Keratinocyte (primary cell): ENCODE data around the gene ATM. TPM values are rescaled to one million over a fixed set of nuclear protein-coding genes. Genes with fewer than 3 reads are reported as not detected.

ENCODE experiments used
- DNase-seq: peaks from one replicate; pipeline ENCODE4 v3.0.0-alpha.2; 2011; ENCODE audit warnings: low read depth, missing footprints, low spot score
- FAIRE-seq: peaks from 2 replicates; lab custom pipeline; 2011; peaks lifted over from hg19 to GRCh38; lab: Jason Lieb, UNC
- H2AFZ ChIP-seq: 2 replicates; pipeline ENCODE4 v1.6.0; 2012; ENCODE audit warnings: low read length, control low read depth, inconsistent platforms; ENCODE audit not compliant: control insufficient read depth
- H3K27ac ChIP-seq: 2 replicates; pipeline ENCODE4 v1.5.1; 2011; ENCODE audit warnings: low read length; ENCODE audit not compliant: control insufficient read depth, insufficient read depth
- H3K27me3 ChIP-seq: 3 replicates; pipeline ENCODE4 v1.6.0; 2011; ENCODE audit warnings: low read length; ENCODE audit not compliant: control insufficient read depth, insufficient read depth; ENCODE audit errors: extremely low read depth
- H3K36me3 ChIP-seq, 2 experiments: 2 replicates in 1 of 2; 3 replicates in 1 of 2; pipeline ENCODE4 v1.5.1; 2011; ENCODE audit warnings: low read length in 2 of 2, mild to moderate bottlenecking in 1 of 2; ENCODE audit not compliant: control insufficient read depth in 2 of 2, insufficient read depth in 2 of 2; ENCODE audit errors: extremely low read depth in 1 of 2
- H3K4me1 ChIP-seq: 3 replicates; pipeline ENCODE4 v1.5.1; 2011; ENCODE audit warnings: low read length; ENCODE audit not compliant: control insufficient read depth, insufficient read depth; ENCODE audit errors: extremely low read depth
- H3K4me2 ChIP-seq: 3 replicates; pipeline ENCODE4 v1.6.0; 2011; ENCODE audit warnings: low read depth, low read length; ENCODE audit not compliant: control insufficient read depth, insufficient read depth; ENCODE audit errors: extremely low read depth
- H3K4me3 ChIP-seq, 3 experiments: fragments of 200-600 bp in 1 of 3; sonication (generic) in 1 of 3; 2 replicates in 2 of 3; 3 replicates in 1 of 3; pipeline ENCODE4 v1.5.1; 2011 to 2016; ENCODE audit warnings: low read length in 3 of 3, mild to moderate bottlenecking in 3 of 3, control low read depth in 2 of 3, inconsistent platforms in 1 of 3, low read depth in 1 of 3, mixed read lengths in 1 of 3, mixed run types in 1 of 3, moderate library complexity in 1 of 3; ENCODE audit not compliant: control insufficient read depth in 2 of 3, insufficient read depth in 2 of 3; ENCODE audit errors: extremely low read depth in 1 of 3
- H3K79me2 ChIP-seq: 2 replicates; pipeline ENCODE4 v1.6.0; 2012; ENCODE audit warnings: low read length; ENCODE audit not compliant: control insufficient read depth, insufficient read depth
- H3K9ac ChIP-seq: 3 replicates; pipeline ENCODE4 v1.6.0; 2011; ENCODE audit warnings: low read length; ENCODE audit not compliant: control insufficient read depth, insufficient read depth; ENCODE audit errors: extremely low read depth
- H3K9me1 ChIP-seq: 3 replicates; pipeline ENCODE4 v1.6.0; 2011; ENCODE audit warnings: low read length; ENCODE audit not compliant: control insufficient read depth, insufficient read depth; ENCODE audit errors: extremely low read depth
- H3K9me3 ChIP-seq: 2 replicates; pipeline ENCODE4 v1.5.1; 2012; ENCODE audit warnings: low read depth, low read length; ENCODE audit not compliant: control insufficient read depth
- H4K20me1 ChIP-seq: 3 replicates; pipeline ENCODE4 v1.6.0; 2011; ENCODE audit warnings: low read length; ENCODE audit not compliant: control insufficient read depth, insufficient read depth; ENCODE audit errors: extremely low read depth
- EZH2 ChIP-seq: IDR thresholded peaks from one replicate; pipeline ENCODE4 v1.6.1; 2012; ENCODE audit warnings: inconsistent platforms, mild to moderate bottlenecking, low read length, moderate library complexity
- dilution Hi-C: fragments of 300-500 bp; cut with MboI; formaldehyde crosslinking; loops from one replicate; pipeline ENCODE4 v1.7.0; 2020; ENCODE audit warnings: low sequenced_read_pairs; ENCODE audit not compliant: extremely low pct_ligation_motif_present
- polyA plus RNA-seq, 5 experiments: library from polyadenylated mRNA; depleted of rRNA in 3 of 5; stranded (reverse) in 3 of 5; stranded (forward) in 1 of 5; unstranded in 1 of 5; fragments of >200 nt; gene quantifications; 1 replicate in 1 of 5; 2 replicates in 3 of 5; 3 replicates in 1 of 5; pipeline versions ENCODE4 v1.2.1 to v1.2.3, GENCODE V29; 2011 to 2012; ENCODE audit warnings: missing spikeins in 2 of 5, low read depth in 1 of 5, low replicate concordance in 1 of 5
- TF ChIP-seq, protein P1 (sequence below), 3 experiments: IDR thresholded peaks in 1 of 3; conservative IDR thresholded peaks in 1 of 3; optimal IDR thresholded peaks in 1 of 3; 2 replicates in 2 of 3; 3 replicates in 1 of 3; pipeline versions ENCODE3 to v1.5.1; 2011; ENCODE audit warnings: low read length in 3 of 3, mild to moderate bottlenecking in 3 of 3, moderate library complexity in 2 of 3, control low read depth in 1 of 3, inconsistent platforms in 1 of 3; ENCODE audit not compliant: insufficient read depth in 2 of 3; ENCODE audit errors: extremely low read depth in 1 of 3

The ATM gene
- polyA plus RNA-seq, 1 donor (not counting 4 experiments of a cell fraction or from before 2014, with no cell fraction given): 28.5 TPM

DNA sequence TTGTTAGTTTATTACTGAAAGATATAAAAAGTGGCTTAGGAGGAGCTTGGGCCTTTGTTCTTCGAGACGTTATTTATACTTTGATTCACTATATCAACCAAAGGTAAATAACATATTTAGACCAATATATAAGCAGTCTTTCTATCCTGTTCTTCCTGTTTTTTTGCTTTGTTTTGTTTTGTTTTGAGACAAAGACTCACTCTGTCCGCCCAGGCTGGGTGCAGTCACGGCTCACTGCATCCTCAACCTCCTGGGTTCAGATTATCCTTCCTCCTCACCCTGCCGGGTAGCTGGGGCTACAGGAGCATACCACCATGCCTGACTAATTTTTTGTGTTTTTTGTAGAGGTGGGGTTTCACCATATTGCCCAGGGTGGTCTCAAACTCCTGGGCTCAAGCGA, 66.8 kb downstream of the ATM start:
- Histone ChIP-seq H4K20me1 (no peaks in the 10 kb centered on the region), H3K27me3 (no peaks in the 10 kb centered on the region), H3K79me2 (no peaks in the 10 kb centered on the region), H3K36me3 (peaks cover 0 to 1% of the 10 kb centered on the region in 2 experiments), H3K4me2 (no peak overlapping the region), H3K4me3 (no peak overlapping the region), H3K9ac (no peak overlapping the region), H3K4me1 (no peaks in the 10 kb centered on the region), H2AFZ (no peak overlapping the region), H3K27ac (no peak overlapping the region), H3K9me3 (no peaks in the 10 kb centered on the region), H3K9me1 (no peaks in the 10 kb centered on the region)
- dilution Hi-C loops: no loop called here
- DNase-seq (no peak), FAIRE-seq (no peak)
- TF ChIP-seq EZH2: no peak
- TF ChIP-seq, protein P1, sequence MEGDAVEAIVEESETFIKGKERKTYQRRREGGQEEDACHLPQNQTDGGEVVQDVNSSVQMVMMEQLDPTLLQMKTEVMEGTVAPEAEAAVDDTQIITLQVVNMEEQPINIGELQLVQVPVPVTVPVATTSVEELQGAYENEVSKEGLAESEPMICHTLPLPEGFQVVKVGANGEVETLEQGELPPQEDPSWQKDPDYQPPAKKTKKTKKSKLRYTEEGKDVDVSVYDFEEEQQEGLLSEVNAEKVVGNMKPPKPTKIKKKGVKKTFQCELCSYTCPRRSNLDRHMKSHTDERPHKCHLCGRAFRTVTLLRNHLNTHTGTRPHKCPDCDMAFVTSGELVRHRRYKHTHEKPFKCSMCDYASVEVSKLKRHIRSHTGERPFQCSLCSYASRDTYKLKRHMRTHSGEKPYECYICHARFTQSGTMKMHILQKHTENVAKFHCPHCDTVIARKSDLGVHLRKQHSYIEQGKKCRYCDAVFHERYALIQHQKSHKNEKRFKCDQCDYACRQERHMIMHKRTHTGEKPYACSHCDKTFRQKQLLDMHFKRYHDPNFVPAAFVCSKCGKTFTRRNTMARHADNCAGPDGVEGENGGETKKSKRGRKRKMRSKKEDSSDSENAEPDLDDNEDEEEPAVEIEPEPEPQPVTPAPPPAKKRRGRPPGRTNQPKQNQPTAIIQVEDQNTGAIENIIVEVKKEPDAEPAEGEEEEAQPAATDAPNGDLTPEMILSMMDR (optimal IDR thresholded peaks at IDR 0.05 in 1 of 3, IDR thresholded peaks at IDR 0.05 in 1 of 3, conservative IDR thresholded peaks at IDR 0.05 in 1 of 3; ENCODE audit: extremely low read depth in 1 of 3, insufficient read depth in 2 of 3, low read length in 3 of 3): no peak

DNA sequence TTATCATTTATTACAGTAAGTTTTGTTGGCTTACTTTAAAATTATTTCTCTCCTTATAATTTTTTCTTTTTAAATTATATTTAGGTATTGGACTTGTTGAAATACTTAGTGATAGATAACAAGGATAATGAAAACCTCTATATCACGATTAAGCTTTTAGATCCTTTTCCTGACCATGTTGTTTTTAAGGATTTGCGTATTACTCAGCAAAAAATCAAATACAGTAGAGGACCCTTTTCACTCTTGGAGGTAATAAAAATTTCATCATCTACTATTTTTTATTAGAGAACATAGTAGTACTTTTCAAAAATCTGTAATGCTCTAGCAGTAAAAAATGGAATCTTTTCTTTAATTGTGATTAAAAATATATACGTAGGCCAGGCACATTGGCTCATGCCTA, 70.4 kb downstream of the ATM start:
- no peak for DNase-seq
- Histone ChIP-seq H3K9me1 (no peaks in the 10 kb centered on the region), H3K36me3 (peaks cover 0 to 1% of the 10 kb centered on the region in 2 experiments), H3K9me3 (no peaks in the 10 kb centered on the region), H2AFZ (no peak overlapping the region), H3K9ac (no peak overlapping the region), H3K79me2 (no peaks in the 10 kb centered on the region), H3K4me2 (no peak overlapping the region), H4K20me1 (no peaks in the 10 kb centered on the region), H3K4me3 (no peak overlapping the region), H3K27ac (no peak overlapping the region), H3K4me1 (no peaks in the 10 kb centered on the region), H3K27me3 (no peaks in the 10 kb centered on the region)
- dilution Hi-C loops: no loop called here
- no peak for TF ChIP-seq EZH2
- TF ChIP-seq, protein P1 (optimal IDR thresholded peaks at IDR 0.05 in 1 of 3, IDR thresholded peaks at IDR 0.05 in 1 of 3, conservative IDR thresholded peaks at IDR 0.05 in 1 of 3; ENCODE audit: extremely low read depth in 1 of 3, insufficient read depth in 2 of 3, low read length in 3 of 3): no peak
- FAIRE-seq: no peak
